ENCODE measurements around the gene OR4N2.
"Not testable (repeated sequence)": the region's sequence is repeated elsewhere in the genome, so short reads cannot be mapped to it uniquely, and the experiment has no call there.

Gene OR4N2

GRCh38 chr14:19838433-19838832, 34.9 kb downstream of the OR4N2 start:
- no peak for DNase-seq

GRCh38 chr14:19851365-19851764, 47.8 kb downstream of the OR4N2 start:
- no peak for DNase-seq

- DNase-seq = not testable (repeated sequence)
Measured at GRCh38 chr14:19866061-19866669, 62.6 kb downstream of the OR4N2 start.

- no peak for DNase-seq
Measured at GRCh38 chr14:19873178-19873577, 69.6 kb downstream of the OR4N2 start.

GRCh38 chr14:19874842-19875241, 71.3 kb downstream of the OR4N2 start, which contains the start of gene OR4K2:
Gene OR4K2, plus strand, starts transcription at chr14:19875142. Its CDS starts 1,126 bp downstream, at chr14:19876268.
- no peak for DNase-seq

- no peak for DNase-seq
Measured at GRCh38 chr14:19878029-19878642, 74.6 kb downstream of the OR4N2 start.

Measured in left hindlimb (tissue), 1 donor.